NCI-H1105 (cell line): Measurements from ENCODE around the gene SYF2.
A peak's percentile ranks its signal among the peaks of the same experiment; 100 is the strongest.
"Not testable (repeated sequence)": the region's sequence is repeated elsewhere in the genome, so short reads cannot be mapped to it uniquely, and the experiment has no call there.

Experiments
- DNase-seq: peaks from one replicate; lab custom pipeline; 2025; lab: John Stamatoyannopoulos, UW

SYF2 gene

GRCh38 chr1:25246600-25247023, 14.3 kb upstream of the SYF2 start:
- no peak for DNase-seq

GRCh38 chr1:25245809-25246599, 13.7 kb upstream of the SYF2 start:
- DNase-seq: no peak

DNA sequence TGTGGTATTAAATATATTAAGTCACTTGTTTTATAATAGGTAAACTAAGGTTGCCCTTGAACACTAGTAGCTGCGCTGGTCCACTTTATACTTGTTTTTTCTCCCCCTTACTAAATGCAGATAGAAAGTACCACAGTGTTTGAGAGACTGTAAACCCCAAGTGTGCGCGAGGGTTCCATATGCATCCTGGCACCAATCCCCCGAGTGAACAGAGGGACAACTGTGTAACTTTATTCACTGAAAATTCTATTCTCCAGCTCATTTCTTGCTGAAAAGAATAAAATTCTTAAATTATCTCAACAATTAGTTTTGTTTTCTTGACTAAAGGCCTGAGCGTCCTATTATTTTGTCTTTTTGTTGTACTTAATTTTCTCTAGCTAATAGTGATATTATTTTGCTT, 13.1 kb upstream of the SYF2 start:
- no peak for DNase-seq

- DNase-seq: no peak
These were observed 11.6 kb upstream of the SYF2 start for GRCh38 chr1:25243907-25244306.

- DNase-seq: peak; percentile 94
These were observed 7.6 kb upstream of the SYF2 start for GRCh38 chr1:25239681-25240541.

DNA sequence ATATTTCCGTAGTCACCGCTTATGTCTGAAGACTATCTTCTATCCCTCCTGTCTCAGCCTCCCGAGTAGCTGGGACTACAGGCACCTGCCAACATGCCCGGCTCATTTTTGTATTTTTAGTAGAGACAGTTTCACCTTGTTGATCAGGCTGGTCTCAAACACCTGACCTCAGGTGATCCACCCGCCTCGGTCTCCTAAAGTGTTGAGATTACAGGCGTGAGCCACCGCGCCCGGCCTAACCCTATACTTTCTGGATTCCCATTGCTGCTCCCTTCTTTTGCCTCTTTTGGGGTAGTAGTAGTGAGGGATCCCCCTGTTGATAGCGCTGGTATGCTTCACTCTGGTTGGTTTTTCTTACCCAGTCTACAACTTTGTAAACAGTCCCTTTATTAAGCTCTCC, 5.7 kb upstream of the SYF2 start:
- no peak for DNase-seq

DNA sequence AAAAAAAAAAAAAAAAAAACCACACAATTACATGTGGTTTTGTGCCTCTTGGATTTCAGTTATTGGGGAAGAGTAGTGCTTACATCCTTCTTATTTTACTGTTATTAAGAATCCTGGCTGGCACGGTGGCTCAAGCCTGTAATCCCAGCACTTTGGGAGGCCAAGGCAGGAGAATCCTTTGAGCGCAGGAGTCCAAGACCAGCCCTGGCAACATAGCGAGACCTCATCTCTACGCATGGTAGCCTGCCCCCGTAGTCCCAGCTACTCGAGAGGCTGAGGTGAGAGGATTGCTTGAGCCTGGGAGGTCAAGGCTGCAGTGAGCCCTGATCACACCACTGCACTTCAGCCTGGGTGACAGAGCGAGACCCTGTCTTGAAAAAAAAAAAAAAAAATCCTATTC, 4.0 kb upstream of the SYF2 start:
- not testable (repeated sequence) for DNase-seq

DNA sequence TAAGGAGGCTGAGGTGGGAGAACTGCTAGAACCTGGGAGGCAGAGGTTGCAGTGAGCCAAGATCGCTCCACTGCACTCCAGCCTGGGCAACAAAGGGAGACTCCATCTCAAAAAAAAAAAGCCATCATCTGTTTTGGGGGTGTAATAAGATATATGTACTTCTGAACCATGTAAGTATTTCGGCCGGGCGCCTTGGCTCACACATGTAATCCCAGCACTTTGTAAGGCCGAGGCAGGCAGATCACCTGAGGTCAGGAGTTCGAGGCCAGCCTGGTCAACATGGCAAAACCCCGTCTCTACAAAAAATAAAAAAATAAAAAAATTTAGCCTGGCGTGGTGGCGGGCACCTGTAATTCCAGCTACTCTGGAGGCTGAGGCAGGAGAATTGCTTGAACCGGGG, 3.1 kb upstream of the SYF2 start:
- not testable (repeated sequence) for DNase-seq

DNA sequence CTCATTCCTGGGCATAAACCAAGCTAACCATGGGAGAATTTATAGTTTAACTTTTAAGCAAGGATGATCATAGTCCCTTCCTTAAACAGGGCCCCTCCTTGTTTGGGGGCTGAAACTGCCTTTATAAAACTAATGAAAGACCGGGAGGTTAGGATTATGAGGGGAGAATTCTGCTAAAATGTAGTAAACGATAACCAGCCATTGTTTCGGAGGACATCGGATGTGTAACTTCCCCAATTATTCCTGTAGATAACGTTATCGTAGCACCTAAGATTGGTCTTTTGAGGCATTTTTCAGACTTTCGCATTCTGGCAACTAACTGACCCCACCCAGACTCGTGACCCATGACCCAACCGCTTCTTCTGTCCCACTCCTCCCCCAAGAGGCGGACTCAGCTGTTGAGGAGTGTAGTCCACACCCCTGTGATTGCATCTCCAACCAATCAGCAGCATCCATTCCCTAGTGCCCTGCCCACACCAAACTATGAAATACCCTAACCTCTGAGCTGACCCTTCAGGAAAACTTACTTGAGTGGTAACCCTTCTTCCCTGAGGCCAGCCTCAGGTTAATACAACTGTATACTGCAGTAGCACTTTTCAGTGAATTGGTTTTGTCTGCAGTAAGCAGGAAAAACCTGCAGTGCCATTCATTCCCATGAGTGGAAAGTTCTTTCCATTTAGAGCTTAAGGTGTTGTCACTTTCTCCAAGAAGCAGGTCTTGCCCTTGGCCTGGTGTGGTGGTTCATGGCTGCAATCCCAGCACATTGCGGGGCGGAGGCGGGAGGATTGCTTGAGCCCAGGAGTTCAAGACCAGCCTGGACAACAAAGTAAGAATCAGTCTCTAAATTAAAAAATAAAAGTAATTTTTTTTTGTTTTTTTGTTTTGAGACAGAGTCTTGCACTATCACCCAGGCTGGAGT, 823 bp upstream of the SYF2 start:
- DNase-seq: peak; percentile 18

DNA sequence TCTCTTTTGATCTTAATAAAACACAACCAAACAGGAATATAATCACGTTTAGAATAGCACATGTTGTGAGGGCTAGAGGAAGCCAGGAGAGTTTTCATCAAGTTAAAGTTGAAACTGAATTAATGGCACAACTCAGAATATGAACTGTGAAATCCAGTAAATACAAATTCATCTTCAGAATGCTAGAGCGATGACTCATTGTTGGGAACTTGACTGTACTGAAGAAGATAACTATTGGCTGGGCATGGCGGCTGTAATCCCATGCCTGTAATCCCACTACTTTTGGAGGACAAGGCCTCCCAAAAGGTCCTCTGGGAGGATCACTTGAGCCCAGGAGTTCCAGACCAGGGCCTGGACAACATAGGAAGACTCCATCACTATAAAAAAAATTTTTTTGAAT, 8.8 kb downstream of the SYF2 start:
- no peak for DNase-seq

GRCh38 chr1:25222606-25223005, 9.7 kb downstream of the SYF2 start:
- no peak for DNase-seq

- DNase-seq: no peak
These were observed 11.6 kb downstream of the SYF2 start for GRCh38 chr1:25220666-25221065.

- DNase-seq: no peak
These were observed 12.5 kb downstream of the SYF2 start for GRCh38 chr1:25219661-25220251.

DNA sequence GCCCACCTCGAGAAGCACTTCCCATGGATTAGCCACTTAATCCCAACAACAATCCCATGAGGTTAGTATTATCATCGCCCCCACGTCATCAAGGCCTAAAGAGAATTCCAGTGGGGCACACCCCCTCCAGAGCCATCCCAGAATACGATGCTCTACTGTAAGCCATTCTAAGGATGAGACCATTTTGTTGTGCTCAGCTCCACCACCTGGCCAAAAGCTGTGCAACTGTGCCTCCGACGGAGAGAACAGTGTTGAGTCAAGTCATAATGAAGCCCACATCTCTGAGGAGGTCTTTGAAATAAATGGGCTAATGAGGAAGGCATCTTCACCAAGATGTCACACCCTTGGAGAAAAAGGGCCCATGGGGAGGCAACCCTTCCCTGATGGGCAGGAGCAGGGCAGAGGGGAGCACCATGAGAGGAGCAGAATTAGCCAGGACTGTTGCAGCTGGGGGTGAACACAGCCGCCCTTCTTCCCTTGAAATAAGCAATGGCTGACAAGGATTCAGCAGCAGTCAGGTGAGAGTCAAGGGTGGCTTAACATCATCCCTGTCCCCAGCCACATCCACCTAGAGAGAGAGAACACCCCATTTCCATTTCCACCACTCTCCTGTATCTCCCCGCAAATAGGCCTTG, 14.6 kb downstream of the SYF2 start:
- no peak for DNase-seq

DNA sequence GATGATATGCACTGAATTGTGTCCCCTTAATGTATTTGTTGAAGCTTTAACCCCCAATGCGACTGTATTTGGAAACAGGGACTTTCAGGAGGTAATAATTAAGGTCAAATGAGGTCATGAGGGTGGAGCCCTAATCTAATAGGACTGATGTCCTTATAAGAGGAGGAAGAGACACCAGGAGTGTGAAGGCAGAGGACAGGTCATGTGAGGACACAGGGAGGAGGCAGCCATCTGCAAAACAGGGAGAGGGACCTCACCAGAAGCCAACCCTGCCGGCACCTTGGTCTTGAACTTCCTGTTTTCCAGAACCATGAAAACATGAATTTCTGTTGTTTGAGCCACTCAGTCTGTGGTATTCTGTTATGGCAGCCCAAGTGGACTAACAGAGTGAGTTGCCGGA, 15.3 kb downstream of the SYF2 start:
- no peak for DNase-seq

- no peak for DNase-seq
These were observed 16.2 kb downstream of the SYF2 start for GRCh38 chr1:25216123-25216522.

DNA sequence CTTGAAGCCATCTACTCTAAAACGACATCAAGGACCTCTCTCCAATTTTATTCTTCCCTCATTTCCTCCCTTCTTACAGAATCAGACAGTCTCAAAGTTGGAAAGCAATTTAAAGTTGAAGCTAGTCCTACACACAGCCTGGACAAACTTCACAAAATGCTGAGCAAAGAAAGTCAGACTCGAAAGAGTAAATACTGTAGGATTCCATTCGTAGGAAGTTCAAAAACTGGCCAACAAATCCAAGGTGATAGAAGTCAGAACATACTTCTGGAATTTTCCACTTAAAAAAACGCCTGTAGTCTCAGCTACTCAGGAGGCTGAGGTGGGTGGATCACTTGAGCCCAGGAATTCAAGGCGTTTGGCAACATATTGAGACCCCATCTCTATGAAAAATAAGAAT, 19.6 kb downstream of the SYF2 start:
- DNase-seq: no peak

GRCh38 chr1:25210728-25211127, 21.6 kb downstream of the SYF2 start:
- no peak for DNase-seq

- DNase-seq: no peak
These were observed 22.8 kb downstream of the SYF2 start for GRCh38 chr1:25209516-25209915.

- no peak for DNase-seq
These were observed 23.6 kb downstream of the SYF2 start for GRCh38 chr1:25208561-25209222.

DNA sequence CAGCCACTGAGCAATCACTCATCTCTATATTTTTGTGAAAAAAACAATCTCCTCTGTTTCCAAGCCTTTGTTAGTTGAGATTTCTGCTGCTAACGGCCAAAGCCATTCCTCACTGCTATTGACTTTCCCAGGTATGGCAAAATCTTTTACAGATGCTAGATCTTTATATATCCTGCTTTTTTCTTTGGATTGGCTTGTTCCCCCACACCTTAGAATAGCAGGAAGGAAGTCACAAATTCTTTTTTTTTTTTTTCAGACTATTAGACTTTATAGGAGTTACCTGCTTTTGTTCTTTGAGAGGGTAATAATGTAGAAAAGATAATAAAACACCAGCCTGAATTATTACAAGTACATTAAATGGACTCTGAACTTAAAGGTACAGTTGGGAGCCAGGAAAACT, 24.2 kb downstream of the SYF2 start:
- DNase-seq: no peak
